Endothelial cell of umbilical vein (primary cell): Measurements from ENCODE around the gene ATP13A5. TPM values are rescaled to one million over a fixed set of nuclear protein-coding genes. Genes with fewer than 3 reads are reported as not detected.

ENCODE experiments used
- BruUV-seq: library from RNA; stranded (reverse); fragments of 400-500 nt; replicated peaks from 2 replicates; lab custom pipeline; 2021; lab: Mats Ljungman, UMichigan
- CTCF ChIA-PET: fragments of 300-600, 350-600 bp; sonication (Branson Sonifier 250); formaldehyde crosslinking; loops from one replicate; lab custom pipeline; 2021; ENCODE audit warnings: antibody characterized with exemption, inconsistent platforms; lab: Charles Lee
- POLR2A ChIA-PET: fragments of 300-600, 350-600 bp; sonication (Branson Sonifier 250); formaldehyde crosslinking; loops from one replicate; lab custom pipeline; 2021; ENCODE audit warnings: antibody characterized with exemption, inconsistent platforms; lab: Charles Lee
- DNase-seq: peaks from one replicate; pipeline ENCODE4 v3.0.0-alpha.2; 2011; ENCODE audit warnings: low read depth, low spot score
- FAIRE-seq: peaks from 2 replicates; lab custom pipeline; 2011; peaks lifted over from hg19 to GRCh38; lab: Jason Lieb, UNC
- H2AFZ ChIP-seq: 2 replicates; pipeline ENCODE4 v1.6.0; 2012; ENCODE audit warnings: low read depth, low read length, control low read depth, inconsistent platforms
- H3K27ac ChIP-seq: 2 replicates; pipeline ENCODE4 v1.5.1; 2011; ENCODE audit warnings: low read depth, mild to moderate bottlenecking, control low read depth, low read length, moderate library complexity; ENCODE audit not compliant: insufficient read depth
- H3K27me3 ChIP-seq, 2 experiments: 2 replicates each; pipeline versions ENCODE4 v1.6.0 to v1.6.1; 2011; ENCODE audit warnings: low read length in 2 of 2, mixed read lengths in 1 of 2; ENCODE audit not compliant: control insufficient read depth in 2 of 2, insufficient read depth in 2 of 2
- H3K36me3 ChIP-seq, 2 experiments: 2 replicates in 1 of 2; 3 replicates in 1 of 2; pipeline ENCODE4 v1.5.1; 2011; ENCODE audit warnings: low read length in 2 of 2, mild to moderate bottlenecking in 1 of 2, moderate library complexity in 1 of 2; ENCODE audit not compliant: control insufficient read depth in 2 of 2, insufficient read depth in 2 of 2; ENCODE audit errors: extremely low read depth in 1 of 2
- H3K4me1 ChIP-seq: 3 replicates; pipeline ENCODE4 v1.5.1; 2011; ENCODE audit warnings: mild to moderate bottlenecking, low read length; ENCODE audit not compliant: control insufficient read depth, insufficient read depth; ENCODE audit errors: extremely low read depth
- H3K4me2 ChIP-seq: 2 replicates; pipeline ENCODE4 v1.6.1; 2011; ENCODE audit warnings: low read length, control low read depth, mixed read lengths; ENCODE audit not compliant: insufficient read depth
- H3K4me3 ChIP-seq, 3 experiments: fragments of 200-600 bp in 1 of 3; sonication (generic), shearing (Covaris generic) in 1 of 3; replicated peaks in 1 of 3; 2 replicates each; pipeline ENCODE4 v1.5.1; 2011 to 2016; ENCODE audit warnings: control low read depth in 3 of 3, low read length in 3 of 3, mild to moderate bottlenecking in 2 of 3, inconsistent platforms in 1 of 3, low read depth in 1 of 3, moderate library complexity in 1 of 3; ENCODE audit not compliant: insufficient read depth in 1 of 3
- H3K79me2 ChIP-seq: 2 replicates; pipeline ENCODE4 v1.6.0; 2012; ENCODE audit warnings: low read length, inconsistent platforms; ENCODE audit not compliant: control insufficient read depth, insufficient read depth
- H3K9ac ChIP-seq: replicated peaks from 2 replicates; pipeline ENCODE3; 2011; ENCODE audit warnings: low read length, control low read depth; ENCODE audit not compliant: insufficient read depth; ENCODE audit errors: extremely low read depth
- H3K9me1 ChIP-seq: replicated peaks from 3 replicates; pipeline ENCODE4 v1.6.0; 2011; ENCODE audit warnings: mild to moderate bottlenecking, low read length; ENCODE audit not compliant: control insufficient read depth, insufficient read depth; ENCODE audit errors: extremely low read depth
- H3K9me3 ChIP-seq: replicated peaks from 2 replicates; pipeline ENCODE4 v1.5.1; 2012; ENCODE audit warnings: low read length, inconsistent platforms; ENCODE audit not compliant: control insufficient read depth, insufficient read depth
- H4K20me1 ChIP-seq: replicated peaks from 2 replicates; pipeline ENCODE3; 2011; ENCODE audit warnings: mild to moderate bottlenecking, low read length; ENCODE audit not compliant: control insufficient read depth, insufficient read depth; ENCODE audit errors: extremely low read depth
- CTCF ChIP-seq, 2 donors: IDR thresholded peaks; 1 replicate in 1 of 2; 2 replicates in 1 of 2; pipeline ENCODE4 v1.5.1; 2011; ENCODE audit warnings: low read length in 2 of 2, mild to moderate bottlenecking in 2 of 2, moderate library complexity in 2 of 2, control low read depth in 1 of 2, inconsistent platforms in 1 of 2, low read depth in 1 of 2; ENCODE audit not compliant: insufficient read depth in 1 of 2; ENCODE audit errors: extremely low read depth in 1 of 2
- FOS ChIP-seq: IDR thresholded peaks from 2 replicates; pipeline ENCODE4 v1.6.1; 2011; ENCODE audit warnings: mild to moderate bottlenecking, low read length, moderate library complexity, borderline replicate concordance; ENCODE audit not compliant: insufficient read depth
- JUN ChIP-seq: IDR thresholded peaks from 2 replicates; pipeline ENCODE4 v1.6.1; 2011; ENCODE audit warnings: borderline replicate concordance, low read depth; ENCODE audit not compliant: insufficient read length, insufficient read depth
- MAX ChIP-seq: IDR thresholded peaks from 2 replicates; pipeline ENCODE4 v1.6.1; 2011; ENCODE audit not compliant: insufficient read depth, insufficient read length
- POLR2A ChIP-seq: IDR thresholded peaks from 2 replicates; pipeline ENCODE4 v1.6.1; 2012; ENCODE audit warnings: low read depth, mild to moderate bottlenecking, control low read depth, low read length
- dilution Hi-C: fragments of 300-500 bp; cut with MboI; formaldehyde crosslinking; loops from one replicate; pipeline ENCODE4 v1.15.0; 2019; ENCODE audit warnings: low sequenced_read_pairs; ENCODE audit not compliant: extremely low pct_ligation_motif_present
- intact Hi-C: fragments of 100-400 bp; cut with micrococcal nuclease; formaldehyde crosslinking; loops from one replicate; pipeline ENCODE4 v1.10.0; 2022
- polyA plus RNA-seq, 4 experiments: library from polyadenylated mRNA; depleted of rRNA in 3 of 4; stranded (reverse) in 3 of 4; unstranded in 1 of 4; fragments of >200 nt; gene quantifications; 2 replicates each; pipeline versions ENCODE4 v1.2.1 to v1.2.3, GENCODE V29; 2011 to 2012; ENCODE audit warnings: missing spikeins in 1 of 4
- total RNA-seq: library from RNA; stranded (reverse); gene quantifications from 2 replicates; pipeline ENCODE4 v1.2.3, GENCODE V29; 2021

ATP13A5 gene
- total and polyA plus RNA-seq, 2 donors (not counting 3 experiments of a cell fraction or from before 2014, with no cell fraction given): not detected

DNA sequence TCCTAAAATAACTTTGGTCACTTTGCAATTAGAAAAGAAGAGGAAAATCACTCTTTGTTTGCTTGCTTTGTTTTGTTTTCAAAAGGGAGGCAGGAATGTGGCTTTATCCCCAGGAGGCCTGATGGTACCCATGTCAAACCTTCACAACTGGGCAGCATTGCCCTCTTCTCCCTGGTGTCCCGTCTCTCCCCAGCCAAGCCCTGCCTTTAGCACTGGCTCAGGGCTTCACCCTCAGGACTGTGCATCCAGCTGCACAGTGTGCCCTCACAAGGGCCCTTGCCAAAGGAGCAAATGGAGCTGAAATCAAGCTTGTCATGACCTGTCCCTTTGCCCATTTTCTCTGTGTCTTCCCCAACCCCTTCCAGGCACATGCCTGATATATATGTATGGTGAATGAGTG is 29.1 kb upstream of the ATP13A5 start:
- Histone ChIP-seq H3K36me3 (no peaks in the 10 kb centered on the region), H3K9me1 (no peaks in the 10 kb centered on the region), H3K27ac (no peak overlapping the region), H3K27me3 (no peaks in the 10 kb centered on the region), H4K20me1 (no peaks in the 10 kb centered on the region), H3K4me2 (no peak overlapping the region), H2AFZ (no peak overlapping the region), H3K4me1 (no peaks in the 10 kb centered on the region), H3K4me3 (no peak overlapping the region), H3K9ac (no peak overlapping the region), H3K79me2 (no peaks in the 10 kb centered on the region), H3K9me3 (no peaks in the 10 kb centered on the region)
- DNase-seq: no peak
- intact Hi-C loops (no loop called here), dilution Hi-C loops (no loop called here)
- no peak for FAIRE-seq
- TF ChIP-seq JUN (no peak), MAX (no peak), FOS (no peak), POLR2A (no peak), CTCF (IDR thresholded peaks at IDR 0.05; ENCODE audit: extremely low read depth in 1 of 2, insufficient read depth in 1 of 2, low read depth in 1 of 2, low read length in 2 of 2) (no peak)
- POLR2A ChIA-PET: no interaction called here
- CTCF ChIA-PET: no interaction called here
- BruUV-seq: no TSS peak

- dilution Hi-C loops (no loop called here), intact Hi-C loops (no loop called here)
- H3K9ac ChIP-seq: no peak overlapping the region
- CTCF ChIA-PET: no interaction called here
- H3K27me3 ChIP-seq: no peaks in the 10 kb centered on the region
- DNase-seq (no peak), FAIRE-seq (no peak)
- no TSS peak for BruUV-seq
- no peak overlapping the region for H3K4me2 ChIP-seq
- no peaks in the 10 kb centered on the region for H3K4me1 ChIP-seq
- H2AFZ ChIP-seq: no peak overlapping the region
- no peaks in the 10 kb centered on the region for H3K9me3 ChIP-seq
- no peaks in the 10 kb centered on the region for H4K20me1 ChIP-seq
- no peaks in the 10 kb centered on the region for H3K79me2 ChIP-seq
- H3K36me3 ChIP-seq: no peaks in the 10 kb centered on the region
- POLR2A ChIA-PET: no interaction called here
- H3K9me1 ChIP-seq: no peaks in the 10 kb centered on the region
- no peak for TF ChIP-seq POLR2A
- no peak overlapping the region for H3K4me3 ChIP-seq
- no peak overlapping the region for H3K27ac ChIP-seq
These were observed 28.6 kb upstream of the ATP13A5 start for GRCh38 chr3:193407112-193407511.
